CD14-positive monocyte (primary cell): Measurements from ENCODE around the gene ERCC2. TPM values are rescaled to one million over a fixed set of nuclear protein-coding genes. Genes with fewer than 3 reads are reported as not detected.
A peak's percentile ranks its signal among the peaks of the same experiment; 100 is the strongest.
"Not testable (repeated sequence)": the region's sequence is repeated elsewhere in the genome, so short reads cannot be mapped to it uniquely, and the experiment has no call there.

Source experiments
- DNase-seq, 3 donors: peaks; one replicate each; pipeline ENCODE4 v3.0.0-alpha.2; 2011 to 2022
- H2AFZ ChIP-seq: 2 replicates; pipeline ENCODE4 v1.6.0; 2012; ENCODE audit warnings: mild to moderate bottlenecking, low read depth, low read length, inconsistent platforms; ENCODE audit not compliant: insufficient read depth, poor library complexity, severe bottlenecking
- H3K27ac ChIP-seq, 2 donors: 1 replicate in 1 of 2; 2 replicates in 1 of 2; pipeline ENCODE4 v1.5.1; 2012 to 2013; ENCODE audit warnings: low read length in 2 of 2, control low read depth in 1 of 2, inconsistent platforms in 1 of 2, low read depth in 1 of 2, mild to moderate bottlenecking in 1 of 2
- H3K27me3 ChIP-seq, 2 donors: one replicate each; pipeline versions ENCODE4 v1.6.0 to v1.6.1; 2011 to 2013; ENCODE audit warnings: low read length in 2 of 2; ENCODE audit not compliant: control insufficient read depth in 2 of 2, insufficient read depth in 2 of 2
- H3K36me3 ChIP-seq, 2 donors: replicated peaks in 1 of 2; 1 replicate in 1 of 2; 2 replicates in 1 of 2; pipeline versions ENCODE4 v1.5.1 to v1.6.1; 2012 to 2013; ENCODE audit warnings: low read length in 2 of 2, control low read depth in 1 of 2, inconsistent platforms in 1 of 2, mild to moderate bottlenecking in 1 of 2; ENCODE audit not compliant: insufficient read depth in 2 of 2, control insufficient read depth in 1 of 2
- H3K4me1 ChIP-seq, 2 donors: 1 replicate in 1 of 2; 2 replicates in 1 of 2; pipeline versions ENCODE4 v1.5.1 to v1.6.1; 2012 to 2013; ENCODE audit warnings: low read length in 2 of 2, control low read depth in 1 of 2, inconsistent platforms in 1 of 2, mild to moderate bottlenecking in 1 of 2, moderate library complexity in 1 of 2; ENCODE audit not compliant: insufficient read depth in 2 of 2, control insufficient read depth in 1 of 2
- H3K4me2 ChIP-seq: replicated peaks from 2 replicates; pipeline ENCODE3; 2012; ENCODE audit warnings: low read length, moderate library complexity, mild to moderate bottlenecking; ENCODE audit not compliant: poor library complexity, severe bottlenecking; ENCODE audit errors: extremely low read depth
- H3K4me3 ChIP-seq, 3 experiments: fragments of 200-600 bp in 1 of 3; sonication (generic) in 1 of 3; replicated peaks in 1 of 3; 1 replicate in 2 of 3; 2 replicates in 1 of 3; pipeline ENCODE4 v1.5.1; 2011 to 2013; ENCODE audit warnings: low read length in 3 of 3, mild to moderate bottlenecking in 3 of 3, control low read depth in 2 of 3, low read depth in 2 of 3, inconsistent platforms in 1 of 3, moderate library complexity in 1 of 3
- H3K79me2 ChIP-seq: 2 replicates; pipeline ENCODE4 v1.6.0; 2012; ENCODE audit warnings: mild to moderate bottlenecking, control low read depth, inconsistent platforms, low read length, moderate library complexity; ENCODE audit not compliant: insufficient read depth
- H3K9ac ChIP-seq: 2 replicates; pipeline ENCODE4 v1.6.0; 2017; ENCODE audit warnings: low read length, mild to moderate bottlenecking; ENCODE audit not compliant: insufficient read depth, poor library complexity, severe bottlenecking
- H3K9me3 ChIP-seq, 2 donors: replicated peaks in 1 of 2; 1 replicate in 1 of 2; 2 replicates in 1 of 2; pipeline versions ENCODE4 v1.5.1 to v1.6.1; 2012 to 2013; ENCODE audit warnings: low read length in 2 of 2, control low read depth in 1 of 2; ENCODE audit not compliant: control insufficient read depth in 1 of 2, insufficient read depth in 1 of 2
- H4K20me1 ChIP-seq: 2 replicates; pipeline ENCODE4 v1.6.0; 2012; ENCODE audit warnings: mild to moderate bottlenecking, low read length, control low read depth, moderate library complexity; ENCODE audit not compliant: insufficient read depth
- H3K27ac Mint-ChIP-seq, 7 donors: one replicate each; pipeline ENCODE4 v1.8.0; 2020; ENCODE audit warnings: mild to moderate bottlenecking in 7 of 7, mixed read lengths in 7 of 7, moderate library complexity in 6 of 7, inconsistent platforms in 2 of 7
- H3K27me3 Mint-ChIP-seq, 3 donors: one replicate each; pipeline ENCODE4 v1.8.0; 2021 to 2022; ENCODE audit warnings: low read depth in 3 of 3, mild to moderate bottlenecking in 3 of 3, mixed read lengths in 3 of 3, moderate library complexity in 3 of 3, inconsistent platforms in 1 of 3
- H3K36me3 Mint-ChIP-seq, 2 donors: one replicate each; pipeline ENCODE4 v1.8.0; 2020; ENCODE audit warnings: mixed read lengths in 2 of 2, inconsistent platforms in 1 of 2, mild to moderate bottlenecking in 1 of 2
- H3K4me1 Mint-ChIP-seq: one replicate; pipeline ENCODE4 v1.8.0; 2020; ENCODE audit warnings: mild to moderate bottlenecking, mixed read lengths
- H3K4me3 Mint-ChIP-seq, 2 donors: one replicate each; pipeline ENCODE4 v1.8.0; 2020; ENCODE audit warnings: mild to moderate bottlenecking in 2 of 2, mixed read lengths in 2 of 2, moderate library complexity in 1 of 2
- H3K9me3 Mint-ChIP-seq, 7 donors: one replicate each; pipeline ENCODE4 v1.8.0; 2020 to 2022; ENCODE audit warnings: mixed read lengths in 7 of 7, mild to moderate bottlenecking in 6 of 7, moderate library complexity in 6 of 7, inconsistent platforms in 2 of 7
- CTCF ChIP-seq: fragments of 200-600 bp; IDR thresholded peaks from one replicate; pipeline ENCODE4 v1.8.0; 2022; ENCODE audit warnings: antibody characterized with exemption, mild to moderate bottlenecking
- WGBS: methylation state at CpG from one replicate; pipeline ENCODE4 v1.1.5; 2013; ENCODE audit warnings: missing lambda C conversion rate; ENCODE audit not compliant: insufficient coverage; 5-methylcytosine and 5-hydroxymethylcytosine counted together
- intact Hi-C, 2 donors: fragments of 100-400 bp; cut with micrococcal nuclease; formaldehyde crosslinking; loops; one replicate each; pipeline versions ENCODE4 v1.15.0 to v1.15.1; 2023
- polyA plus RNA-seq, 3 donors: library from polyadenylated mRNA; depleted of rRNA in 1 of 3; unstranded in 2 of 3; stranded (reverse) in 1 of 3; fragments of 300-500 nt in 2 of 3; fragments of >200 nt in 1 of 3; fragmentation: Illumina TruSeq in 2 of 3; gene quantifications; 1 replicate in 2 of 3; 2 replicates in 1 of 3; pipeline ENCODE4 v1.2.3, GENCODE V29; 2012 to 2021

The ERCC2 gene
- polyA plus RNA-seq, 3 donors, result 4.0 to 20.0 (median 4.4) TPM

- Histone ChIP-seq H3K4me2 (no peak overlapping the region), H3K4me3 (no peak overlapping the region), H3K27ac (no peak overlapping the region), H3K27me3 (peaks cover 18 to 21% of the 10 kb centered on the region in 2 donors), H3K36me3 (peaks cover 3 to 7% of the 10 kb centered on the region in 2 donors), H2AFZ (no peak overlapping the region), H3K4me1 (peaks cover 55 to 63% of the 10 kb centered on the region in 2 donors), H4K20me1 (peaks cover 9% of the 10 kb centered on the region), H3K9me3 (peaks cover 4 to 14% of the 10 kb centered on the region in 2 donors), H3K79me2 (no peaks in the 10 kb centered on the region), H3K9ac (no peak overlapping the region)
- 96% methylated on average over 8 of the region's 8 CpGs for WGBS
- peak overlapping the region in 5 of 7 donors; percentile 0 to 82 (median 15) for H3K27ac Mint-ChIP-seq
- H3K36me3 Mint-ChIP-seq, result peaks cover 12 to 18% of the 10 kb centered on the region in 2 donors
- intact Hi-C loops, result loop anchor here in 1 of 2 donors (5.0 to 10.0 kb wide), 2 partner anchors 36 to 227 kb away; partner anchors contain the start of genes EML2 and ERCC2
- H3K27me3 Mint-ChIP-seq, result peaks cover 22 to 23% (median 23%) of the 10 kb centered on the region in 3 donors
- no peak overlapping the region for H3K4me3 Mint-ChIP-seq
- peaks cover 0 to 13% (median 6%) of the 10 kb centered on the region in 7 donors for H3K9me3 Mint-ChIP-seq
- no peak for DNase-seq
- TF ChIP-seq CTCF, result no peak
- H3K4me1 Mint-ChIP-seq, result peaks cover 44% of the 10 kb centered on the region
Observed at GRCh38 chr19:45408121-45408520, 37.7 kb upstream of the ERCC2 start.

- peaks cover 48% of the 10 kb centered on the region for H3K4me1 Mint-ChIP-seq
- 100% methylated on average over 3 of the region's 5 CpGs for WGBS
- H3K9me3 ChIP-seq, result peaks cover 4 to 14% of the 10 kb centered on the region in 2 donors
- peaks cover 10 to 12% of the 10 kb centered on the region in 2 donors for H3K36me3 Mint-ChIP-seq
- H3K4me3 Mint-ChIP-seq, H2AFZ ChIP-seq, H3K9ac ChIP-seq, H3K79me2 ChIP-seq, H3K4me3 ChIP-seq, H3K36me3 ChIP-seq, DNase-seq, H3K27ac ChIP-seq, H3K4me2 ChIP-seq: not testable (repeated sequence)
- H3K27me3 Mint-ChIP-seq, result peaks cover 28 to 29% (median 28%) of the 10 kb centered on the region in 3 donors
- H3K27ac Mint-ChIP-seq, result peak overlapping the region in 1 of 7 donors; percentile 12
- peaks cover 0 to 12% (median 6%) of the 10 kb centered on the region in 7 donors for H3K9me3 Mint-ChIP-seq
- H3K4me1 ChIP-seq, result peaks cover 55 to 65% of the 10 kb centered on the region in 2 donors
- peaks cover 23 to 26% of the 10 kb centered on the region in 2 donors for H3K27me3 ChIP-seq
- peaks cover 12% of the 10 kb centered on the region for H4K20me1 ChIP-seq
- intact Hi-C loops, result loop anchor here in 1 of 2 donors (5.0 to 10.0 kb wide), 2 partner anchors 35 to 227 kb away; partner anchors contain the start of genes EML2 and ERCC2
Observed at GRCh38 chr19:45407585-45407984, 37.2 kb upstream of the ERCC2 start.
